Lower leg skin (tissue), 4 donors: ENCODE measurements around the gene QSOX2. TPM values are rescaled to one million over a fixed set of nuclear protein-coding genes. Genes with fewer than 3 reads are reported as not detected.

Experiments used
- DNase-seq, 2 donors: peaks; one replicate each; pipeline ENCODE4 v3.0.0-alpha.2; 2019; ENCODE audit warnings: low spot score in 2 of 2
- H3K4me3 ChIP-seq: fragments of 200-600 bp; sonication (generic); 2 replicates; pipeline ENCODE4 v1.5.1; 2017; ENCODE audit warnings: mild to moderate bottlenecking, low read depth; ENCODE audit not compliant: poor library complexity, severe bottlenecking
- POLR2A ChIP-seq, 2 donors: fragments of 450-650 bp; IDR thresholded peaks; one replicate each; pipeline ENCODE4 v1.6.1; 2016 to 2017; ENCODE audit warnings: antibody characterized with exemption in 2 of 2, mild to moderate bottlenecking in 1 of 2, moderate library complexity in 1 of 2
- WGBS, 2 donors: methylation state at CpG; one replicate each; pipeline ENCODE4 v1.1.5; 2018; 5-methylcytosine and 5-hydroxymethylcytosine counted together
- intact Hi-C: fragments of 100-400 bp; cut with DNase I; formaldehyde crosslinking; loops from one replicate; pipeline ENCODE4 v1.15.0; 2023; ENCODE audit warnings: low total_unique reads
- total RNA-seq, 4 donors: library from RNA; depleted of rRNA; stranded (reverse); fragments of >200 nt; gene quantifications; one replicate each; pipeline ENCODE4 v1.1.0, GENCODE V29; 2016
- TF ChIP-seq, protein P1 (sequence below), 3 donors: fragments of 450-650 bp; IDR thresholded peaks; one replicate each; pipeline ENCODE4 v1.5.1; 2016; ENCODE audit warnings: antibody characterized with exemption in 3 of 3, mild to moderate bottlenecking in 3 of 3, moderate library complexity in 2 of 3

The QSOX2 gene
- total RNA-seq, 4 donors from 2014 or later: 8.7 to 13.0 (median 11.1) TPM

DNA sequence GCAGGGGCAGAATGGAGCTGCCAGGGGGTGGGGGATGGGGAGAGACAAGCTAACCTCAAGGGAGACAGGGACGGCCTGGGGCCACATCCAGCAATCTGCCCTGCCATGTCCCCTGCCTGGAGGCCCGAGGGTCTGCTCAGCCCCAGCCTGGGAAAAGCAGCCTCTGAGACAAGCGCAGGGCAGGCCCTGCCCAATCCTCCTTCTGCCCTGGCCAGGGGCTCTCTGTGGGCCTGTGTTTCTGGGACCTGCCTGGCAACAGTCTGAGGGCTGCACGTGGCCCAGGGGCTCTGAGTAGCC lies 13.9 kb upstream of the QSOX2 start:
- intact Hi-C loops: no loop called here
- no peak overlapping the region for H3K4me3 ChIP-seq
- TF ChIP-seq POLR2A (IDR thresholded peaks at IDR 0.05): no peak
- TF ChIP-seq, protein P1, sequence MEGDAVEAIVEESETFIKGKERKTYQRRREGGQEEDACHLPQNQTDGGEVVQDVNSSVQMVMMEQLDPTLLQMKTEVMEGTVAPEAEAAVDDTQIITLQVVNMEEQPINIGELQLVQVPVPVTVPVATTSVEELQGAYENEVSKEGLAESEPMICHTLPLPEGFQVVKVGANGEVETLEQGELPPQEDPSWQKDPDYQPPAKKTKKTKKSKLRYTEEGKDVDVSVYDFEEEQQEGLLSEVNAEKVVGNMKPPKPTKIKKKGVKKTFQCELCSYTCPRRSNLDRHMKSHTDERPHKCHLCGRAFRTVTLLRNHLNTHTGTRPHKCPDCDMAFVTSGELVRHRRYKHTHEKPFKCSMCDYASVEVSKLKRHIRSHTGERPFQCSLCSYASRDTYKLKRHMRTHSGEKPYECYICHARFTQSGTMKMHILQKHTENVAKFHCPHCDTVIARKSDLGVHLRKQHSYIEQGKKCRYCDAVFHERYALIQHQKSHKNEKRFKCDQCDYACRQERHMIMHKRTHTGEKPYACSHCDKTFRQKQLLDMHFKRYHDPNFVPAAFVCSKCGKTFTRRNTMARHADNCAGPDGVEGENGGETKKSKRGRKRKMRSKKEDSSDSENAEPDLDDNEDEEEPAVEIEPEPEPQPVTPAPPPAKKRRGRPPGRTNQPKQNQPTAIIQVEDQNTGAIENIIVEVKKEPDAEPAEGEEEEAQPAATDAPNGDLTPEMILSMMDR (IDR thresholded peaks at IDR 0.05): no peak
- WGBS, 2 donors: 39 to 69% methylated on average over 3 to 4 of the region's 4 CpGs
- DNase-seq: no peak

DNA sequence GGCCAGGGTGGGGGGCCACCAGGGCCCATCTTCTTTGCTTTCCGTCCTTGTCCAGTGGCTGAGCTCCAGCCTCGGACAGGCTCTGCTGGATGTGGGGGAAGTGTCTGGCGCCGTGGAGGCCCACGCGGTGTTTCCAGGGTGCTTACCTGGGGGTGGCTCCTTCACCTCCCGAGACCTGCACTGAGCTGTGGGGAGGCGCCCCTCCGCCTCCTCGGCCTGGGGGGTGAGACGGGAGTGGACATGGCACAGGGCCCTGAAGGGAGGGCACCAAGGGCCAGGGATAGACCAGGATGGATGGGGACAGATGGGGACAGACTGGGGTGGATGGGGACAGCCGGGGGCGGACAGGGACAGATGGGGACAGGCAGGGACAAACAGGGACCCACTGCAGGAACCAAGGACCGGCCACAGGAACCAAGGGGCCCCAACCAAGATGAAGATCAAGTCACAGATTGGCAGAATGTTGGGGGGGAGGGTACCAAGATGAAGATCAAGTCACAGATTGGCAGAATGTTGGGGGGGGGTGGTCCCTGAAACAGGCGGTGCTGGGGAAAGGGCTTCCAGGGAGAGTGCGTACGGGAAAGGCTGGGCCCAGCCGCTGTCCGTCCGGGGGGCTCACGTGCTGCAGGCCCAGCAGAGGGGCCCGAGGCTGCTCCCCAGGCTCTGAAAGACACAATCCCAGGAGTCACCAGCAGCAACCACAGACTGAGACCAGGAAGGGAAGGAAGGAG lies 13.3 kb upstream of the QSOX2 start:
- TF ChIP-seq, protein P1 (IDR thresholded peaks at IDR 0.05): no peak
- intact Hi-C loops: no loop called here
- no peak for DNase-seq
- no peak overlapping the region for H3K4me3 ChIP-seq
- WGBS, 2 donors: 77 to 83% methylated on average over 22 of the region's 22 CpGs

DNA sequence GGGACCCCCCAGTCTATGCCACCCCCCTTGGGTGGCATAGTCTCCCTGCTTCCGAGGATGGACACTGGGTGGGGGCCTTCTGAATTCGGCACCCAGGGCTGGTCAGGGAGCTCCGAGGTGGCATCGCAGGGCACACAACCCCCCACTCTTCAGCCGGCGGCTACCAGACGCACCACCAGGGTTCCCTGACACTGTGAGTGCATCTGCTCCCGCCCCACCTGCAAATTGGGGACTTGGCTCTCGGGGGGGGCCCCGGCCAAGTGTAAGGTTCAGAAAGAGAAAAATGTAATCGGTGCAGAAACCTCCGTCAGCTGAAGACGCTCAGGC lies 12.7 kb upstream of the QSOX2 start:
- WGBS, 2 donors: 79 to 90% methylated on average over 13 of the region's 13 CpGs
- no peak overlapping the region for H3K4me3 ChIP-seq
- no peak for TF ChIP-seq POLR2A (IDR thresholded peaks at IDR 0.05)
- TF ChIP-seq, protein P1 (IDR thresholded peaks at IDR 0.05): no peak
- intact Hi-C loops: no loop called here
- no peak for DNase-seq

DNA sequence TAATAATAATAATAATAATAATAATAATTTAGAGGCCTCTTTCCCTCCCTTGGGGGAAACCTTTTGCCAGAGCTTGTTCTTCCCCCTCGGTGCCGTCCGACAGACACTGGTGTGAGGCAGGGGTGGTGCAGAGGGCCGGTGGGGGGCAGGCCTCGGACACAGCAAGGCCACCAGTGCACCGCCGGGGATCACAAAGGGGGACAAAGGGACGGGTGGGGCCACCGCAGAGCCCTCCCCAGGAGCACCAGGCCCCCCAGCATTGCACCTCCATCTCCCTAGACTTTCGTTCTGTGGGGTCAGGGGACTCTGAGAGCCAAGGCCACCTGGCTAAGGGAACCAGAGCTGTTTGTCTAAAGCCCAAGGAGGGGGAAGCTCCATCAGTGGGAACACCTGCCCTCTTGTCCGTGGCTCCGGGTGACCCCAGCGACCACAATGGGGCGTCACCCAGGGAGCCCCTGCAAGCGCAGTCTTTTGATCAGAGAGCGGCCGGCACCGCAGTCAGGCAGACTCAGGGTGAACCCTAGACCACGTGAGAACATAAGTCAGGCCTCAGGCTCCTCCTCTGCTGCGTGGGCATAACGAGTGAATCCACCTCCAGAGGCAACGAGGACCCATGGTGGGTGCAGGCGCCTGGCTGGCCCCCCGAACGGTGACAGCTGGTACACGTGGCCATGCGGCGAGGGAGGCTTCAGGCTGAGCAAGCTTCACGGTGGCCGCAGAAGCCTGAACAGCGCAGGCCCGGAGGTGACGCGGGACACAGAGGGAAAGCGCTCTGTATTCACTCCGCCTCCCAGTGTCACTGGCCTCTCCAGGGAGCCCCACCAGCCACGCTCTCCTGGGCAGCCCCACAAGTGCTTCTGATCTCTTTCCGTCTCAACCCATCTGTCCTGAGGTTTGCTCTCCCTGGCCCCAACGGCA lies 12.0 kb upstream of the QSOX2 start:
- H3K4me3 ChIP-seq: no peak overlapping the region
- DNase-seq: no peak
- intact Hi-C loops: no loop called here
- WGBS, 2 donors: 79 to 83% methylated on average over 36 to 39 of the region's 39 CpGs
- no peak for TF ChIP-seq POLR2A (IDR thresholded peaks at IDR 0.05)
- TF ChIP-seq, protein P1 (IDR thresholded peaks at IDR 0.05): no peak

DNA sequence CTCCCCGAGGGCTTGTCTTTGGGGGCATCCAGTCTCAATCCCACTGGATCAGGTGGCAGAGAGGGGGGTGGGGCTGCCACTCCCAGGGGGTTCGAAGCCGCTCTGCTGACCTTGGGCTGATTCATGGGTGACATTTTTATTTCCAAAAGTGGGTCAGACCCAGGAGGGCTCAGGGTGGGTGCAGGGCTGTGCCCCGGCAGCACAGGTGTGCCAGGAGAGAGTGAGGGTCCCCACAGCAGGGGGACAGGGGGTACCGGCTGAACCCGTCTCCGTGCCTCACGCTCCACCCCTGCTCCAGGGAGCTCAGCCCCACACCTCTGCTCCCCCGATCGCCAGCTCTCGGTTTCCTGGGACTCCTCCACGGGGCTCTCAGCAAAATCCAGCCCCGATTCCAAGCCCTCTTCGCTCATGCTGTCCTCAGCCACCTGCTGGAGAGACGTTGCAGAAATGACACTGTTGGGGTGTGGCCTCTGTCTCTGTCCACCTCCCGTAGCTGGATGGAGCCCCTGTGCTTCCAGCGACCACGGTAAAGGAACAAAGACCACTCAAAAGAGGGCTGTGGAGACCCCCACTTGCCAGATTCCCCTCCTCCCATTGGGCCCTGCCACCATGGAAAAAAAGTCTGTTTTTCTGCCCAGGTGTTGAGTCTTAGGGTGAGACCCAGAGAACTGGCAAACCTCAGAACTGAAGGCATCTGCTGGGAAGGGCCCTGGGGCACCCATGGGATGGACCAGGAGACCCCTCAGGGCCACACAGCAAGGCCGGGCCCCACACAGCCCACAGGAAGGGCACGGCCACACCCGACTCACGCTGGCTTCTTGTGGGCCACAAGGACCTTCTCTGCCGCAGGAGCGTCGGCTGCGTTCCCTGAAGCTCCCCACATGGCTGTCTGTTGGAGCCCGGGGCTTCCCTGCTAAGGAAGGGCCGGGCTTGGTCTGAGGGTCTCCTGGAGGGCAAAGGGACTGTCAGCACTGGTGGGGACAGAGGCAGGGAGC lies 10.6 kb upstream of the QSOX2 start:
- H3K4me3 ChIP-seq: no peak overlapping the region
- TF ChIP-seq, protein P1 (IDR thresholded peaks at IDR 0.05): no peak
- TF ChIP-seq POLR2A (IDR thresholded peaks at IDR 0.05): no peak
- 65 to 70% methylated on average over 28 of the region's 28 CpGs for WGBS, 2 donors
- intact Hi-C loops: no loop called here
- DNase-seq: no peak
